ENCODE data around the gene TTYH1.

- TF ChIP-seq GATA2 (IDR thresholded peaks at IDR 0.05; ENCODE audit: low read depth, low read length) (no peak), GATA3 (IDR thresholded peaks at IDR 0.05; ENCODE audit: low read depth, low read length) (no peak)
These were observed 7.5 kb upstream of the TTYH1 start for GRCh38 chr19:54407780-54408179.

All from SH-SY5Y (cell line).